GM23248 (cell line): ENCODE data around the gene MYBPH.

Experiments
- EZH2 ChIP-seq: fragments of 200-600 bp; sonication (generic); IDR thresholded peaks from 2 replicates; pipeline ENCODE4 v1.6.1; 2018; ENCODE audit warnings: antibody characterized with exemption, mild to moderate bottlenecking; ENCODE audit not compliant: insufficient read depth, poor library complexity, severe bottlenecking
- EZH2phosphoT487 ChIP-seq: fragments of 200-600 bp; sonication (generic); IDR thresholded peaks from 2 replicates; pipeline ENCODE4 v1.6.1; 2018; ENCODE audit warnings: antibody characterized with exemption, moderate library complexity, mild to moderate bottlenecking, low read depth; ENCODE audit not compliant: insufficient read depth

- TF ChIP-seq EZH2phosphoT487 (no peak), EZH2 (no peak)
These were observed 8.4 kb downstream of the MYBPH start for GRCh38 chr1:203167026-203167912.
